T-helper 2 cell treated with Interferon-gamma antibody and Interleukin-4, amounts not matched to agents 5 μg/mL and 100 μg/mL, for 36 hours (primary cell): ENCODE measurements around the gene SAFB.

ENCODE experiments used
- DNase-seq: peaks from one replicate; pipeline ENCODE4 v3.0.0; 2021; ENCODE audit warnings: low spot score
- H3K27ac Mint-ChIP-seq: one replicate; pipeline ENCODE4 v1.8.0; 2021; ENCODE audit warnings: mild to moderate bottlenecking, mixed read lengths
- H3K27me3 Mint-ChIP-seq: one replicate; pipeline ENCODE4 v1.8.0; 2021; ENCODE audit warnings: low read depth, mixed read lengths
- H3K36me3 Mint-ChIP-seq: one replicate; pipeline ENCODE4 v1.8.0; 2021; ENCODE audit warnings: low read depth, mixed read lengths
- H3K4me1 Mint-ChIP-seq: one replicate; pipeline ENCODE4 v1.8.0; 2021; ENCODE audit warnings: low read depth, mixed read lengths
- H3K4me3 Mint-ChIP-seq: one replicate; pipeline ENCODE4 v1.8.0; 2022; ENCODE audit warnings: mild to moderate bottlenecking, moderate library complexity, mixed read lengths
- H3K9me3 Mint-ChIP-seq: one replicate; pipeline ENCODE4 v1.8.0; 2021; ENCODE audit warnings: mixed read lengths

SAFB gene

GRCh38 chr19:5590151-5590864 lies 32.6 kb upstream of the SAFB start:
- Mint-ChIP-seq H3K4me1 (peaks cover 5% of the 10 kb centered on the region), H3K27me3 (no peaks in the 10 kb centered on the region), H3K9me3 (no peaks in the 10 kb centered on the region), H3K36me3 (peaks cover 62% of the 10 kb centered on the region), H3K4me3 (no peak overlapping the region), H3K27ac (no peak overlapping the region)
- no peak for DNase-seq

DNA sequence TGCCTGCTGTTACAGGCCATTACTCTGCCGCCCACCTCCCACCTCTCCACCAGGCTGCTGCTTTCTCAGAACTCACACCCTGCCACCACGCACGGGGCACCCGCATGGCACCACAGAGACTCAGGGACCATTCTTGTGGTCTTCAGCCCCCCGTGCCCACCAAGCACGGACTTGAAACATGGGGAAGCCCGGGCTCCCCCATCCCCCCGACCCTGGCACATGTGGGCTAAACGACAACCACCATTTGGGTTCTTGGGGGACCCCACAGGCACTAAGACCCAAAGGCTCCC lies 32.1 kb upstream of the SAFB start:
- H3K4me3 Mint-ChIP-seq: no peak overlapping the region
- H3K36me3 Mint-ChIP-seq: peaks cover 64% of the 10 kb centered on the region
- no peaks in the 10 kb centered on the region for H3K27me3 Mint-ChIP-seq
- DNase-seq: no peak
- no peak overlapping the region for H3K27ac Mint-ChIP-seq
- H3K4me1 Mint-ChIP-seq: peaks cover 4% of the 10 kb centered on the region
- no peaks in the 10 kb centered on the region for H3K9me3 Mint-ChIP-seq

DNA sequence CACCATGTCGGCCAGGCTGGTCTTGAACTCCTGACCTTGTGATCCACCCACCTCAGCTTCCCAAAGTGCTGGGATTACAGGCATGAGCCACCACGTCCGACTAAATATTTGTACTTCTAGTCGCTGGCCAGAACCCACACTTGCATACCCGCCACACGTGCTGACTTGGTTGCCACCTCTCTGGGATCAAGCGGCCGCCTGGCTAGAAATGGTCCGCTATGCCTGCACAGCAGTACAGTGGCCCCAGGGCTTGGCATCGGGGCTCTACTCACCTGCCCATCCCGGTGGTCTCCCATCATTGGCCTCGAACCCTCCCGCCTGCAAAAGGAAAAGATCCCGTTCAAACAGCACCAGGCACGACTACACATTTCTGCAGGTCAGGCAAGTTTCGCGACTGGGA lies 31.4 kb upstream of the SAFB start:
- no peak overlapping the region for H3K27ac Mint-ChIP-seq
- H3K9me3 Mint-ChIP-seq: no peaks in the 10 kb centered on the region
- peaks cover 3% of the 10 kb centered on the region for H3K4me1 Mint-ChIP-seq
- peaks cover 64% of the 10 kb centered on the region for H3K36me3 Mint-ChIP-seq
- no peak overlapping the region for H3K4me3 Mint-ChIP-seq
- DNase-seq: no peak
- no peaks in the 10 kb centered on the region for H3K27me3 Mint-ChIP-seq

GRCh38 chr19:5592531-5593342 lies 30.1 kb upstream of the SAFB start:
- no peaks in the 10 kb centered on the region for H3K9me3 Mint-ChIP-seq
- H3K27ac Mint-ChIP-seq: no peak overlapping the region
- peaks cover 67% of the 10 kb centered on the region for H3K36me3 Mint-ChIP-seq
- no peak for DNase-seq
- H3K4me1 Mint-ChIP-seq: peaks cover 3% of the 10 kb centered on the region
- no peaks in the 10 kb centered on the region for H3K27me3 Mint-ChIP-seq
- no peak overlapping the region for H3K4me3 Mint-ChIP-seq

DNA sequence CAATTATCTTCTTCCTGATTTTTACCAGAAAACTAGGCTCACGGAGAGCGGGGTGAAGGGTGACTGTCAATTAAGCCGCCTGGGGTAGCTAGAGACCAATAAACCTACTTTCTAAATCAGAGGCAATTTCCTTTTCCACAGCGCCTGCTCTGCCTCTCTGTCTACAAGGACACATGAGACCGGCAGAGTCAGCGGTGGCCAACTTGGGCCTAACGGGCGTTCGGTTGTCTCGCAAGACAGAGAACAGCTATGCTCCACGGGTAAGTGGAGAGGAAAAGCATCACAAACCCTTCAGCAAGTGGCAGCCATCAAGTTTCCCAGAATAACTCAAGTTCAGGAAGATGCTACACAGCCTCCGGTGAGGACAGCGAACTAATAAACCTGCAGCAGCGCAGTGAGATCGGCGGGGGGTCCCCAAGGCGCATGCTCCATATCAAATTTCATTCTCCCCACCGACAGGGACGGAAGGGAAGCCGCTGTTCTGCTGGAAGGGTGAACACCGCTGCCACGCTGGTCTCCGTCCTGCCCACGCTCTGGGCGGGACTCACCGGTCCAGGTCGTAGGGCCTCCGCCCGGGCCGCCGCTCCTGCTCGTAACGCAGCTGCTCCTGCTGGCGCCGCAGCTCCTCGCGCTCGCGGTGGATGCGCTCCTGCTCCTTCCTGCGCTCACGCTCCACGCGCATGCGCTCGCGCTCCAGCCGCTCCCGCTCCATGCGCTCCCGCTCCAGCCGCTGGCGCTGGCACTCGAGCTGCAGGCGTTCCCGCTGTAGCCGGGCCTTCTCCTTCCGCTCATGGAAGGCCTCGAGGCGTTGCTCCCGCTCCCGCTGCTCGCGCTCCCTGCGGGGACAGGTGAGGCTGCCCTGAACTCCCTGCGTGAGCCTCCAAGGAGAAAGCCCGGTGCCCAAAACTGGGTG lies 29.3 kb upstream of the SAFB start:
- Mint-ChIP-seq H3K36me3 (peaks cover 64% of the 10 kb centered on the region), H3K4me3 (no peak overlapping the region), H3K27ac (no peak overlapping the region), H3K4me1 (peaks cover 3% of the 10 kb centered on the region), H3K27me3 (no peaks in the 10 kb centered on the region), H3K9me3 (no peaks in the 10 kb centered on the region)
- DNase-seq: no peak

DNA sequence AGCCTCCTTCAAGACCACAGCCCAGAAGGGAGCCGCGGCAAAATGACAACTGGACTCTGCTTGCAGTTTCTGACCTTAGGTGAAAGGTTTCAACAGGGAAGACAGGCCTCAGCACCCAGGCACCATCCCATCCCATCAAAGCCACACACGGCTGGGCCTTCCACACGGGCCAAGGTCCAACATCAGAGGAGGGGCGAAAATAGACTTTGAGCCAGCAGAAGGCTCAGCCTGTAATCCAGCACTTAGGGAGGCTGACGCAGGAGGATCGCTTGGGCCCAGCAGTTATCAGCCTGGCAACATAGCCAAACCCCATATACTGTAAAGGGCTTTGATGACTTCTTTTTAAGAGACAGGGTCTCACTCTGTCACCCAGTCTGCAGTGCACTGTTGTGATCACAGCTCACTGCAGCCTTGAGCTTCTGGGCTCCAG lies 28.3 kb upstream of the SAFB start:
- Mint-ChIP-seq H3K4me3 (no peak overlapping the region), H3K4me1 (peaks cover 3% of the 10 kb centered on the region), H3K27me3 (no peaks in the 10 kb centered on the region), H3K36me3 (peaks cover 66% of the 10 kb centered on the region), H3K27ac (no peak overlapping the region), H3K9me3 (no peaks in the 10 kb centered on the region)
- no peak for DNase-seq

DNA sequence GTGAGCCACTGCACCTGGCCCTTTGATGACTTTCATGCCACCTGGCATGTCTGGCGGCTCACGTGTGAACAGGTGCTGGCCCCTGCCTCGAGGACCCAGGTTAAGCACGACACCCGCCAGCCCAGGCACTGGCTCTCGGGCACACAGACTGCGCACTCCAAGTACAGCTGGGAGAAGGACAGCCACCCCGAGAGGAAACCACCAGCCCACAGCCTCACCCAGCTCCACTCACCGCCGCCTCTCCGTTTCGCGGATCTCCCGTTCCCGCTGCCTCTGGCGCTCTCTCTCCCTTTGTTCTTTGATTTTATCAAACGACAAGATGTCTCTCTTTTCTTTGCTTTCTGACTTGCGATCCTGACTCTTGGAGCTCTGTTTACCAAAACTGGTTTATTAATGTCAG lies 27.8 kb upstream of the SAFB start:
- Mint-ChIP-seq H3K27me3 (no peaks in the 10 kb centered on the region), H3K27ac (no peak overlapping the region), H3K4me3 (no peak overlapping the region), H3K36me3 (peaks cover 67% of the 10 kb centered on the region), H3K9me3 (no peaks in the 10 kb centered on the region), H3K4me1 (peaks cover 3% of the 10 kb centered on the region)
- DNase-seq: no peak

- H3K27me3 Mint-ChIP-seq: no peaks in the 10 kb centered on the region
- no peaks in the 10 kb centered on the region for H3K9me3 Mint-ChIP-seq
- no peak for DNase-seq
- no peak overlapping the region for H3K4me3 Mint-ChIP-seq
- peaks cover 3% of the 10 kb centered on the region for H3K4me1 Mint-ChIP-seq
- H3K27ac Mint-ChIP-seq: no peak overlapping the region
- H3K36me3 Mint-ChIP-seq: peaks cover 67% of the 10 kb centered on the region
Measured at GRCh38 chr19:5595745-5596144, 27.1 kb upstream of the SAFB start.

DNA sequence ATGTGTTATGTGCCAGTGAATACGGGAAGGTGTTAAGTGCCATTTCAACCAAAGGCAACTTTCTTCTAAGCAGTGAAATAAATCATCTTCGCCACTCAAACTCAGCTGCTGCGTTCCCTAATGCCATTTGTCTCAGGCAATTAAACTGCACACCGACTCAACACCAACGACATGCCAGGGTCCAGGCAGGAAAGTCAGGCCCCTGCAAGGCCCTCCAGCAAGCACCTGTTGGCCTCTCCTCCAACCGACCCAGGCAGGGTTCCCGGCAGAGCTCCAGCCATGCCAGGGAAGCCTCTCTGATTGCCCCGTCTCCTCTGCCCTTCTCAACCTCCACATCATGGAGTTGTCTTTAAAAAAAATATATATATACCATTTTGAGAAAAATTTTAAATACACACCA lies 22.1 kb upstream of the SAFB start:
- Mint-ChIP-seq H3K27me3 (no peaks in the 10 kb centered on the region), H3K4me1 (peaks cover 2% of the 10 kb centered on the region), H3K9me3 (no peaks in the 10 kb centered on the region), H3K4me3 (no peak overlapping the region), H3K36me3 (peaks cover 64% of the 10 kb centered on the region), H3K27ac (no peak overlapping the region)
- no peak for DNase-seq

- Mint-ChIP-seq H3K9me3 (no peaks in the 10 kb centered on the region), H3K4me3 (no peak overlapping the region), H3K36me3 (peaks cover 69% of the 10 kb centered on the region), H3K4me1 (peaks cover 2% of the 10 kb centered on the region), H3K27ac (no peak overlapping the region), H3K27me3 (no peaks in the 10 kb centered on the region)
- DNase-seq: no peak
Measured at GRCh38 chr19:5603626-5604025, 19.3 kb upstream of the SAFB start.

GRCh38 chr19:5605362-5605761 lies 17.5 kb upstream of the SAFB start:
- H3K9me3 Mint-ChIP-seq: no peaks in the 10 kb centered on the region
- no peak for DNase-seq

DNA sequence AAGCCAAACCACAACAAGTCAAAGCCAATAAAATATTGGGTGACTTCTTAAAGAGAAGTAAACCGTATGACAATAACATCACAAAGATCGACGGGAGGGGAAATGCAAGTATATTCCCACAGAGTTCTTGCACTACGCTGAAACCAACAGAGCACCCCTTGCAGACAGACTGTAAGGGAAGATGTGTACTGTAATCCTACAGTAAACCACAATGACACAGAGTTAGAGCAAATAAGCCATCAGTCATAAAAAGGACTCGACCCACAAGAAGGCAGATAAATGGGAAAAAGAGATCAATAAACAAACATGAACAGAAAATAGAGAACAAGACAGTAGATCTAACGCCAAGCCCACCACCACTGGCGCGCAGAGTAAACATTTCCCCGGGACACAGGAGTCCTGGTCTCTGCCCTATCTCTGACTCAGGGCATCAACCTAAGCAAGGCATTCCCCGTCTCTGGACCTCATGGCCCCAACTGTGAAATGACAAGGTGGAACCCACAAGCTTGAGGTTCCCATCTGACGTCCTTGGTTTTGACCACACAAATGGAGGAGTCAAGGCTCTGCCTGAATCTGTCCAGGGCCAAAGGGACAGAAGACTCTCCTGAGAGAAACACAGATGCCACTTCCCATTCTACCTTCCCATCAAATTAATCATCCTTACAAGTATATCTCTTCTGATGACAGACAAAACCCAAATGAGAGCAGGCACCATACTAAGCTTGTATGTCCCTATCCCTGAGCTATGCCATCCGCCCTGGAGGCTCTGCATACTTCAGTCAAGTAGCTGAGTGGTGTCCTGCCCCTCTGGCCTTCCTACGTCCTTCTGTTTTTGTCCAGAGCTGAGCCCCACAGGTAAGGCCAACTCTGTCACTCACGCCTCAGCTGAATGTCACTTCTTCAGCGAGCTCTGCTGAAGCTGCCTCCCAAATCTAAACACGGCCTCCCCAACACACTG lies 15.3 kb upstream of the SAFB start:
- H3K4me1 Mint-ChIP-seq: no peaks in the 10 kb centered on the region
- H3K36me3 Mint-ChIP-seq: peaks cover 68% of the 10 kb centered on the region
- H3K4me3 Mint-ChIP-seq: no peak overlapping the region
- H3K27me3 Mint-ChIP-seq: no peaks in the 10 kb centered on the region
- H3K9me3 Mint-ChIP-seq: no peaks in the 10 kb centered on the region
- no peak for DNase-seq
- H3K27ac Mint-ChIP-seq: no peak overlapping the region

More at GRCh38 chr19:5605362-5605761, 17.5 kb upstream of the SAFB start:
- Mint-ChIP-seq H3K27me3 (no peaks in the 10 kb centered on the region), H3K27ac (no peak overlapping the region), H3K4me1 (peaks cover 2% of the 10 kb centered on the region), H3K4me3 (no peak overlapping the region), H3K36me3 (peaks cover 66% of the 10 kb centered on the region)

- Mint-ChIP-seq H3K4me3 (no peak overlapping the region), H3K27ac (no peak overlapping the region), H3K36me3 (peaks cover 73% of the 10 kb centered on the region), H3K9me3 (no peaks in the 10 kb centered on the region), H3K4me1 (no peaks in the 10 kb centered on the region), H3K27me3 (no peaks in the 10 kb centered on the region)
- DNase-seq: no peak
Measured at GRCh38 chr19:5608291-5608690, 14.6 kb upstream of the SAFB start.
